Stomach smooth muscle (tissue), 2 donors: ENCODE measurements around the gene PEPD.

Source experiments
- H3K27ac ChIP-seq: one replicate; pipeline ENCODE4 v1.7.0; 2013; ENCODE audit warnings: mild to moderate bottlenecking, low read length, inconsistent platforms
- H3K27me3 ChIP-seq, 2 donors: one replicate each; pipeline ENCODE4 v1.7.0; 2013; ENCODE audit warnings: low read length in 2 of 2; ENCODE audit not compliant: insufficient read depth in 2 of 2, control insufficient read depth in 1 of 2
- H3K36me3 ChIP-seq, 2 donors: one replicate each; pipeline ENCODE4 v1.7.0; 2013; ENCODE audit warnings: low read length in 2 of 2; ENCODE audit not compliant: control insufficient read depth in 2 of 2, insufficient read depth in 2 of 2
- H3K4me1 ChIP-seq: one replicate; pipeline ENCODE4 v1.7.0; 2013; ENCODE audit warnings: low read length; ENCODE audit not compliant: control insufficient read depth, insufficient read depth
- H3K4me3 ChIP-seq, 2 donors: one replicate each; pipeline ENCODE4 v1.7.0; 2013; ENCODE audit warnings: low read length in 2 of 2
- H3K9ac ChIP-seq, 2 donors: one replicate each; pipeline ENCODE4 v1.7.0; 2013; ENCODE audit warnings: low read length in 2 of 2, mild to moderate bottlenecking in 1 of 2
- H3K9me3 ChIP-seq, 2 donors: one replicate each; pipeline ENCODE4 v1.7.0; 2013; ENCODE audit warnings: low read length in 2 of 2; ENCODE audit not compliant: control insufficient read depth in 2 of 2
- donor health status: healthy.
- donor health status: Pancreatic carcinoma.

Gene PEPD

DNA sequence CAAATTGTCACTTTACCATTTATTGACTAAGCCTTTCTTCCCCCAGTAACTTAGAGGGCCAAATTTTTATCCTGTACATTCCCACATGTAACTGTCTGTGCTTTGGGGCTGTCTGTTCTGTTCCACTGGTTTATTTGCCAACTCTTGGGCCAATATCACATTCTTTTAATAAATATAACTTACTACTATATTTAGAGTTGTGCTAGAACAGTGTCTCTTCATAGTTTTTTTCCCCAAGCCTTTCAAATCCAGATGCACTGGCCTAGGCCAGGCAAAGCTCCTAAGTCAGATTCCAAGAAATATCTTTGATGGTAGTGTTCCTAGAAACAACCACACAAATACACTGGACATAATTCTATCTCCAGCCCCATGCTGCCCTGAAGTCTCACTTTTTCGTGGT, 164.0 kb downstream of the PEPD start:
- peaks cover 0 to 4% of the 10 kb centered on the region in 2 donors for H3K27me3 ChIP-seq
- H3K27ac ChIP-seq = no peak overlapping the region
- no peak overlapping the region for H3K9ac ChIP-seq
- H3K4me1 ChIP-seq = no peaks in the 10 kb centered on the region
- H3K36me3 ChIP-seq = no peaks in the 10 kb centered on the region
- H3K9me3 ChIP-seq = no peaks in the 10 kb centered on the region
- H3K4me3 ChIP-seq = no peak overlapping the region

DNA sequence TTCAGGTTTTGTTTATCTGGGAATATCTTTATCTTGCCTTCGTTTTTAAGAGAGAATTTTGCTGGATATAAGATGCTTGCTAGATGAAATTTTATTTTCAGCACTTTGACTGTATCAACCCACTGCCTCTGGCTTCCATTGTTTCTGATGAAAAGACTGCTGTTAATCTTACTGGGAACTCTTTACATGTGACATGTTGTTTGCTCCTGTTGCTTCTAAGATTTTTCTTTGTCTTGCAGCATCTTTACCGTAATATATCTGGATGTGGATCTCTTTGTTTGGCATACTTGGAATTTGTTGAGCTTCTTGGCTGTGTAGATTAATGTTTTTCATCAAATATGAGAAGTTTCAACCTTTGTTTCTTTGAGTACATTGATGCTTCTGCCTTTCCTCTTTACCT, 166.1 kb downstream of the PEPD start:
- Histone ChIP-seq H3K27ac (no peak overlapping the region), H3K9me3 (no peaks in the 10 kb centered on the region), H3K27me3 (peaks cover 0 to 2% of the 10 kb centered on the region in 2 donors), H3K36me3 (no peaks in the 10 kb centered on the region), H3K4me3 (no peak overlapping the region), H3K4me1 (no peaks in the 10 kb centered on the region), H3K9ac (no peak overlapping the region)

DNA sequence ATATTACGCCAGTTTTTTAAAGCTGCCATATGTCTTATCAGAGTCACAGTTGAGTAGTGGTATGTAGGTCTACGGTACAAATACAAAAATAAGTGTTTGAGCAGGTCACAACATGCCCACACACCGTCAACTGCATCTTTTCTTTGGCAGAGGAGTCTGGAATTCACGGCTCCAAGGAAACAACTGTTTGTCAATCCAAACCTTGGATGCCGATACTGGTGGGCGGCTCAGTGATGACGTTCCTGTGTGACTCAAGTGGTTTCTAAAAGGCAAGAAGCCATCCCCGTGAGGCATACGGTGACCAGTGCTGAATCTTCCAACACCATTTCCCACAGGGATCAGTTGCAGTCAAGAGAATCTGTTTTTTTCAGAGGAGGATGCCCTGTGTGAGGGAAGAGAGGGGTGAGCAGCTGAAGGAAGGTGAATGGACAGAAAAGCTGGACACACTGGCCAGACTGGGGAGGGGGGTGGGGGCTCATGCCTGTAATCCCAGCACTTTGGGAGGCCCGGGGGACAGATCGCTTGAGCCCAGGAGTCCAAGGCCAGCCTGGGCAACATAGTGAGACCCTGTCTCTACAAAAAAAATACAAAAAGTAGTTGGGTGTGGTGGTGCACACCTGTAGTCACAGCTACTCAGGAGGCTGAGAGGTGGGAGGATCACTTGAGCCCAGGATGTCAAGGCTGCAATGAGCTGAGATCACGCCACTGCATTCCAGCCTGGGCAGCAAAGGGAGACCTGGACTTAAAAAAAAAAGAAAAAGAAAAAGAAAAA, 170.9 kb downstream of the PEPD start:
- no peak overlapping the region for H3K27ac ChIP-seq
- no peaks in the 10 kb centered on the region for H3K4me1 ChIP-seq
- H3K9ac ChIP-seq = no peak overlapping the region
- peaks cover 2 to 4% of the 10 kb centered on the region in 2 donors for H3K27me3 ChIP-seq
- H3K9me3 ChIP-seq = no peaks in the 10 kb centered on the region
- no peak overlapping the region for H3K4me3 ChIP-seq
- no peaks in the 10 kb centered on the region for H3K36me3 ChIP-seq

- Histone ChIP-seq H3K36me3 (no peaks in the 10 kb centered on the region), H3K4me1 (no peaks in the 10 kb centered on the region), H3K27me3 (peaks cover 2 to 4% of the 10 kb centered on the region in 2 donors), H3K4me3 (no peak overlapping the region), H3K9ac (no peak overlapping the region), H3K9me3 (no peaks in the 10 kb centered on the region), H3K27ac (no peak overlapping the region)
Measured at GRCh38 chr19:33349319-33350289, 172.0 kb downstream of the PEPD start.

DNA sequence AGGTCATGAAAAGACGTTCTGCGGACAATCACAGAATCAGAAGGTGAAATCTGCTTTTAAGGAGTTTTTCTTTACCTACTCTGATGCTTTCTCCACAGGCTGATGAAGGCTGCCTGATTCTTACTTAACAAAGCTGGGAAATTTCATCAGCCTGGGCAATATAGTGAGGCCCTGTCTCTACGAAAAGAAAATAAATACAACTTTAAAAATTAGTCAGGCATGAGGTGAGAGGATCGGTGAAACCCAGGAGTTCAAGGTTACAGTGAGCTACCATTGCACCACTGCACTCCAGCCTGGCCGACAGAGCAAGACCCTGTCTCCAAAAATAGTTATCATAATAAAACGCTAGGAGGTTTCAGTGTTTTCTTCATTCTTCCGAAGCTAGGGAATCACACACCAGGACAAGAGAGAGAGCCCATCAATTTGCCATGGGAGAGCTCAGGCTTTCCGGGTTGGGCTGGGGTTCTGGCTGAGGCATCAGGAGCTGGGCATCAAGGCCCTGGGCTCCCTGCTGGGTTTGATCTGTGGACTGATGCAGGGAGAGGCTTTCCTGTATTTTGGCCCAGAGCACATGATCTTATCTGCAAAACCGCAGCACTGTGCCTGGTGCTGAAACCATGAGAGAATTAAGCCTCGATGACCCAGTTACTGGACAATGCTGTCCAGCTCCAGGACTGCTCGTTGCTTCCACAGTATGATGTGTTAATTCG, 173.1 kb downstream of the PEPD start:
- Histone ChIP-seq H3K27me3 (peaks cover 2 to 4% of the 10 kb centered on the region in 2 donors), H3K9me3 (no peaks in the 10 kb centered on the region), H3K4me3 (no peak overlapping the region), H3K9ac (no peak overlapping the region), H3K4me1 (no peaks in the 10 kb centered on the region), H3K36me3 (no peaks in the 10 kb centered on the region), H3K27ac (no peak overlapping the region)

GRCh38 chr19:33347300-33347699, 174.3 kb downstream of the PEPD start:
- H3K27ac ChIP-seq = no peak overlapping the region
- no peaks in the 10 kb centered on the region for H3K9me3 ChIP-seq
- H3K4me3 ChIP-seq = no peak overlapping the region
- no peaks in the 10 kb centered on the region for H3K36me3 ChIP-seq
- H3K9ac ChIP-seq = no peak overlapping the region
- H3K4me1 ChIP-seq = no peaks in the 10 kb centered on the region
- H3K27me3 ChIP-seq = peaks cover 2 to 4% of the 10 kb centered on the region in 2 donors

DNA sequence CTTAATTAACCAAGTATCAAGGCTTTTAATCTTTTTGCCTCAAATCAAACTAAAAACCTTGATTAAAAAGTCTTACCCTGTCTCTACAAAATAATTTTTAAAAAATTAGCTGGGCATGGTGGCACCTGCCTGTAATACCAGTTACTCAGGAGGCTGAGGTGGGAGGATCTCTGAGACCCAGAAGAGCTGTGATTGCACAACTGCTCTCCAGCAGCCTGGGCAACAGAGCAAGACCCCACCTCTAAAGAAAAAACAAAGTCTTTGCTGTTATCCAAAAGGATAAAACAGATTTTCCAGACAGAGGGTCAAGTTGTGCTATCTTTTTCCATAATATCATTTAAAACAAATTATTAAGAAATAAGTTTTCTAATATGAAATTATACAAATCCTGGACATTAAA, 174.9 kb downstream of the PEPD start:
- no peaks in the 10 kb centered on the region for H3K36me3 ChIP-seq
- H3K4me1 ChIP-seq = no peaks in the 10 kb centered on the region
- H3K4me3 ChIP-seq = no peak overlapping the region
- no peak overlapping the region for H3K9ac ChIP-seq
- peaks cover 2 to 4% of the 10 kb centered on the region in 2 donors for H3K27me3 ChIP-seq
- no peak overlapping the region for H3K27ac ChIP-seq
- no peaks in the 10 kb centered on the region for H3K9me3 ChIP-seq

GRCh38 chr19:33345163-33345562, 176.4 kb downstream of the PEPD start:
- Histone ChIP-seq H3K4me1 (no peaks in the 10 kb centered on the region), H3K27ac (no peak overlapping the region)

GRCh38 chr19:33344573-33344925, 177.0 kb downstream of the PEPD start:
- H3K9me3 ChIP-seq = no peaks in the 10 kb centered on the region
- no peak overlapping the region for H3K4me3 ChIP-seq
- H3K4me1 ChIP-seq = no peaks in the 10 kb centered on the region
- H3K36me3 ChIP-seq = no peaks in the 10 kb centered on the region
- H3K9ac ChIP-seq = no peak overlapping the region
- H3K27me3 ChIP-seq = peaks cover 2 to 3% of the 10 kb centered on the region in 2 donors
- H3K27ac ChIP-seq = no peak overlapping the region

More at GRCh38 chr19:33345163-33345562, 176.4 kb downstream of the PEPD start:
- H3K36me3 ChIP-seq = no peaks in the 10 kb centered on the region
- H3K9ac ChIP-seq = no peak overlapping the region
- no peaks in the 10 kb centered on the region for H3K9me3 ChIP-seq
- H3K4me3 ChIP-seq = no peak overlapping the region
- peaks cover 2 to 3% of the 10 kb centered on the region in 2 donors for H3K27me3 ChIP-seq

DNA sequence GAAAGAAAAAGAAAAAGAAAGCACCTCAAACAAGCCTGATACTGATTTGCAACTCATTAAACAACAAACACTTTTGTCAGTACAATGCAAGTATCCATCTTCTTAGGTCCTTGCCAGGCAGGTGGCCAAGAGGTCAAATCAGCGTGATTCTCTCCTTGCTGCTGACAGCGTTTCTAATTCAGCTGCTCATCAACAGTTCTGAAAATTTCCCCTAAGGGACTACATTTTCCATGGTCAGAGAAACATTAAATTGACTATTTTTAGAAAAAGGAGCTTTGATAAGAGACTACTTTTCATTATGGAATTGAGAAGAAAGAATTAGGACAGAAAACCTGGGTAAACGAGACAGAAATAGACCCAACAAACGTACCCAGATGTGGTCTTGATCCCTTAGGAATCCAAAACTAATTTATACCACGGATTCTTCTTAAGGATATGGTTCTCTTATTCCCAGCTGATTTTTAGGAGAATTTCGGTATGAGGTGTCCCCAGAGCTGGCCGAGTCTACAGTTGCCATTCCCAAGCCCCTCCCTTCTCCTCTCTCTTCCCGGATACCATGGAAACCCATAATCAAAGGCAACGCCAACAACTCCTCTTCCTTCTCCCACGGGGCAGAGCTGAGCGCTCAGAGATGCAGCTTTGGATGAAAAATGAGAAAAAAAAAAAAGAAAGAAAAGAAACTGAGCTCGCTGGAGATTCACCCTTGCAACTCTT, 177.6 kb downstream of the PEPD start:
- Histone ChIP-seq H3K9ac (no peak overlapping the region), H3K27ac (no peak overlapping the region), H3K36me3 (no peaks in the 10 kb centered on the region), H3K4me3 (no peak overlapping the region), H3K27me3 (peaks cover 2 to 3% of the 10 kb centered on the region in 2 donors), H3K9me3 (no peaks in the 10 kb centered on the region), H3K4me1 (no peaks in the 10 kb centered on the region)
